Measurements from ENCODE around the gene TACR1.

- TF ChIP-seq CTCF (conservative IDR thresholded peaks at IDR 0.05; ENCODE audit: low read depth, low read length): no peak
- TF ChIP-seq EZH2phosphoT487 (IDR thresholded peaks at IDR 0.05; ENCODE audit: borderline replicate concordance, low read length): no peak
These were observed 125.1 kb downstream of the TACR1 start for GRCh38 chr2:75074228-75074627.
